HS-27A (cell line): ENCODE results near the gene SPRTN.
"Not testable (repeated sequence)": the region's sequence is repeated elsewhere in the genome, so short reads cannot be mapped to it uniquely, and the experiment has no call there.

Source experiments
- DNase-seq: peaks from one replicate; pipeline ENCODE4 v3.0.0-alpha.2; 2012; ENCODE audit warnings: low read depth, missing footprints

Gene SPRTN

GRCh38 chr1:231337043-231337471, 1.0 kb upstream of the SPRTN start:
- no peak for DNase-seq

GRCh38 chr1:231337472-231338269, 422 bp upstream of the SPRTN start, which contains the start of gene EXOC8:
Gene EXOC8, minus strand, starts transcription at chr1:231337852. Its CDS starts 107 bp downstream, at chr1:231337745.
- DNase-seq: peak; percentile 96

- DNase-seq: no peak
Measured at GRCh38 chr1:231340328-231341013, 2.4 kb downstream of the SPRTN start.

- DNase-seq: no peak
Measured at GRCh38 chr1:231347961-231348360, 9.9 kb downstream of the SPRTN start.

- DNase-seq: no peak
Measured at GRCh38 chr1:231348442-231348841, 10.3 kb downstream of the SPRTN start.

- DNase-seq: not testable (repeated sequence)
Measured at GRCh38 chr1:231348856-231349255, 10.8 kb downstream of the SPRTN start.

GRCh38 chr1:231351816-231352215, 13.7 kb downstream of the SPRTN start:
- no peak for DNase-seq

GRCh38 chr1:231353086-231353485, 15.0 kb downstream of the SPRTN start:
- no peak for DNase-seq

- DNase-seq: no peak
Measured at GRCh38 chr1:231354330-231355020, 16.4 kb downstream of the SPRTN start.

- DNase-seq: no peak
Measured at GRCh38 chr1:231355171-231355570, 17.1 kb downstream of the SPRTN start.

GRCh38 chr1:231357187-231357772, 19.2 kb downstream of the SPRTN start:
- no peak for DNase-seq

GRCh38 chr1:231357831-231358354, 19.8 kb downstream of the SPRTN start:
- no peak for DNase-seq

GRCh38 chr1:231359113-231359512, 21.0 kb downstream of the SPRTN start:
- no peak for DNase-seq

GRCh38 chr1:231362325-231362724, 24.2 kb downstream of the SPRTN start:
- DNase-seq: no peak

- no peak for DNase-seq
Measured at GRCh38 chr1:231363624-231364023, 25.5 kb downstream of the SPRTN start.

- DNase-seq: no peak
Measured at GRCh38 chr1:231364192-231364591, 26.1 kb downstream of the SPRTN start.

GRCh38 chr1:231369282-231369681, 31.2 kb downstream of the SPRTN start:
- no peak for DNase-seq

- DNase-seq: no peak
Measured at GRCh38 chr1:231372501-231372900, 34.4 kb downstream of the SPRTN start.

- no peak for DNase-seq
Measured at GRCh38 chr1:231374394-231374793, 36.3 kb downstream of the SPRTN start.

- no peak for DNase-seq
Measured at GRCh38 chr1:231376101-231376500, 38.0 kb downstream of the SPRTN start.

- no peak for DNase-seq
Measured at GRCh38 chr1:231376875-231377549, 38.9 kb downstream of the SPRTN start.
